Activated CD4-positive, alpha-beta T cell treated with anti-CD3 and anti-CD28 coated beads, Interleukin-2, amount 10 ng/mL, durations not matched to agents 7 days and 5 days (primary cell): Measurements from ENCODE around the gene SLC19A1. TPM values are rescaled to one million over a fixed set of nuclear protein-coding genes. Genes with fewer than 3 reads are reported as not detected.

Source experiments
- microRNA-seq: library from miRNA; unstranded; fragments of <30 nt; microRNA quantifications from one replicate; pipeline ENCODE4 v1.2.0, GENCODE V29; 2021; ENCODE audit warnings: borderline microRNAs expressed, borderline replicate concordance
- total RNA-seq, 2 experiments: library from RNA; stranded (reverse); gene quantifications; one replicate each; pipeline ENCODE4 v1.2.3, GENCODE V29; 2021

Gene SLC19A1
- total RNA-seq, 2 experiments from 2014 or later: 43.8 to 46.8 TPM

Small RNA genes within 50 kb of the gene (microRNA-seq; reads per million reads assigned to microRNA genes)
- not detected for gene MIR6815

Other genes starting within 250 kb of the SLC19A1 start
- gene COL18A1, start 137.3 kb downstream of the SLC19A1 start, total RNA-seq: 1 to 10 TPM; 2.8 to 3.1 TPM
- 1 to 10 TPM; 4.8 to 5.8 TPM for gene PCBP3, start 101.3 kb upstream of the SLC19A1 start, total RNA-seq